Right lobe of liver (tissue), 6 donors: ENCODE data around the gene GPS1. TPM values are rescaled to one million over a fixed set of nuclear protein-coding genes. Genes with fewer than 3 reads are reported as not detected.

Experiments
- ATAC-seq, 4 donors: fragments of 200-7000 bp; cut with Tn5 transposase; one replicate each; pipeline ENCODE4 v1.9.1; 2020; ENCODE audit warnings: mild to moderate bottlenecking in 4 of 4, moderate library complexity in 4 of 4
- DNase-seq, 3 donors: peaks; one replicate each; pipeline ENCODE4 v3.0.0-alpha.2; 2020
- H3K27ac ChIP-seq, 3 donors: fragments of 200-600 bp; one replicate each; pipeline ENCODE4 v1.8.0; 2022
- H3K27me3 ChIP-seq, 2 donors: fragments of 200-600 bp; one replicate each; pipeline ENCODE4 v1.8.0; 2022
- H3K36me3 ChIP-seq, 4 donors: fragments of 200-600 bp; sonication (generic) in 1 of 4; one replicate each; pipeline versions ENCODE4 v1.5.1 to v1.8.0; 2017 to 2022; ENCODE audit warnings: control low read depth in 1 of 4
- H3K4me1 ChIP-seq, 4 donors: fragments of 200-600 bp; sonication (generic) in 1 of 4; one replicate each; pipeline versions ENCODE4 v1.5.1 to v1.8.0; 2017 to 2022; ENCODE audit warnings: control low read depth in 1 of 4
- H3K4me3 ChIP-seq, 3 donors: fragments of 200-600 bp; one replicate each; pipeline ENCODE4 v1.8.0; 2022
- H3K9me3 ChIP-seq, 4 donors: fragments of 200-600 bp; sonication (generic) in 1 of 4; one replicate each; pipeline versions ENCODE4 v1.5.1 to v1.8.0; 2017 to 2022; ENCODE audit warnings: control low read depth in 1 of 4
- CTCF ChIP-seq, 4 donors: fragments of 200-600 bp in 3 of 4; fragments of 450-650 bp in 1 of 4; IDR thresholded peaks; one replicate each; pipeline versions ENCODE4 v1.5.1 to v1.8.0; 2016 to 2022; ENCODE audit warnings: antibody characterized with exemption in 4 of 4, mild to moderate bottlenecking in 2 of 4
- POLR2A ChIP-seq: fragments of 450-650 bp; IDR thresholded peaks from one replicate; pipeline ENCODE4 v1.6.1; 2017; ENCODE audit warnings: antibody characterized with exemption, mild to moderate bottlenecking
- WGBS: methylation state at CpG from one replicate; pipeline ENCODE4 v1.1.6; 2018; ENCODE audit warnings: low coverage, low lambda C conversion rate; ENCODE audit not compliant: insufficient coverage; ENCODE audit errors: missing lambda C conversion rate; 5-methylcytosine and 5-hydroxymethylcytosine counted together
- intact Hi-C, 2 donors: fragments of 100-400 bp; cut with DNase I; formaldehyde crosslinking; loops; one replicate each; pipeline versions ENCODE4 v1.11.2 to v1.14.1; 2022
- total RNA-seq, 6 experiments: library from RNA; depleted of rRNA in 2 of 6; stranded (reverse); fragments of >200 nt in 2 of 6; fragmentation: NEBNext Ultra II Directional in 3 of 6; extraction: Animal tissue kit (Norgen Biotek cat#: 25700) in 3 of 6; gene quantifications; one replicate each; pipeline versions ENCODE4 v1.1.0 to v1.2.4, GENCODE V29; 2016 to 2023
- donor health status: DM: no; HTN: yes; CAD: no.
- donor health status: DM: no; HTN: no; CAD: no.
- donor health status: DM: no; HTN: no; CAD: no.
- donor health status: DM: no; HTN: yes; CAD: no.
- donor health status: DM: no; HTN: yes; CAD: no.

The GPS1 gene
- total RNA-seq, 6 experiments from 2014 or later, result 46.5 to 93.5 (median 62.1) TPM

GRCh38 chr17:82013772-82014321 is 37.9 kb upstream of the GPS1 start:
- intact Hi-C loops, result loop anchor here in 1 of 2 donors (10.0 kb wide), 1 partner anchor 129 kb away; no protein-coding TSS in a partner anchor
- Histone ChIP-seq H3K4me1 (no peaks in the 10 kb centered on the region), H3K9me3 (no peaks in the 10 kb centered on the region), H3K4me3 (no peak overlapping the region), H3K27ac (no peak overlapping the region), H3K27me3 (no peaks in the 10 kb centered on the region), H3K36me3 (peaks cover 0 to 17% (median 0%) of the 10 kb centered on the region in 4 donors)
- ATAC-seq (no peak), DNase-seq (no peak)
- TF ChIP-seq POLR2A (no peak), CTCF (IDR thresholded peaks at IDR 0.05) (no peak)
- 91% methylated on average over 9 of the region's 16 CpGs for WGBS

GRCh38 chr17:82014432-82014831 is 37.3 kb upstream of the GPS1 start:
- no peaks in the 10 kb centered on the region for H3K9me3 ChIP-seq
- H3K27me3 ChIP-seq, result no peaks in the 10 kb centered on the region
- H3K27ac ChIP-seq, result no peak overlapping the region
- TF ChIP-seq CTCF (IDR thresholded peaks at IDR 0.05) (no peak), POLR2A (no peak)
- H3K4me1 ChIP-seq, result peaks cover 0 to under 1% (median 0%) of the 10 kb centered on the region in 4 donors
- intact Hi-C loops, result loop anchor here in 1 of 2 donors (10.0 kb wide), 1 partner anchor 130 kb away; no protein-coding TSS in a partner anchor
- no peak for ATAC-seq
- H3K36me3 ChIP-seq, result peaks cover 0 to 17% (median 0%) of the 10 kb centered on the region in 4 donors
- WGBS, result no CpG with 5 or more reads among the region's 23 CpGs
- no peak for DNase-seq
- no peak overlapping the region for H3K4me3 ChIP-seq

- Histone ChIP-seq H3K36me3 (peaks cover 0 to 17% (median 0%) of the 10 kb centered on the region in 4 donors), H3K27ac (no peak overlapping the region), H3K4me1 (peaks cover 0 to 4% (median 0%) of the 10 kb centered on the region in 4 donors), H3K4me3 (no peak overlapping the region), H3K9me3 (no peaks in the 10 kb centered on the region), H3K27me3 (no peaks in the 10 kb centered on the region)
- no CpG with 5 or more reads among the region's 13 CpGs for WGBS
- ATAC-seq (no peak), DNase-seq (no peak)
- intact Hi-C loops, result loop anchor here (5.0 to 10.0 kb wide), 3 partner anchors 53 to 130 kb away; partner anchors contain the start of gene NOTUM (in 1 of the 2)
- no peak for TF ChIP-seq CTCF (IDR thresholded peaks at IDR 0.05)
- TF ChIP-seq POLR2A, result no peak
Measured at GRCh38 chr17:82014971-82015310, 36.8 kb upstream of the GPS1 start.

- TF ChIP-seq CTCF (IDR thresholded peaks at IDR 0.05) (no peak), POLR2A (no peak)
- DNase-seq (no peak), ATAC-seq (no peak)
- Histone ChIP-seq H3K36me3 (peaks cover 0 to 17% (median 0%) of the 10 kb centered on the region in 4 donors), H3K4me1 (peaks cover 0 to 4% (median 0%) of the 10 kb centered on the region in 4 donors), H3K9me3 (no peaks in the 10 kb centered on the region), H3K27ac (no peak overlapping the region), H3K27me3 (no peaks in the 10 kb centered on the region), H3K4me3 (no peak overlapping the region)
- 66% methylated on average over 5 of the region's 24 CpGs for WGBS
- intact Hi-C loops, result loop anchor here (5.0 to 10.0 kb wide), 3 partner anchors 53 to 131 kb away; partner anchors contain the start of gene NOTUM (in 1 of the 2)
Measured at GRCh38 chr17:82015311-82015971, 36.3 kb upstream of the GPS1 start.
